ENCODE data around the gene NCF1.
"Not testable (repeated sequence)": the region's sequence is repeated elsewhere in the genome, so short reads cannot be mapped to it uniquely, and the experiment has no call there.

The NCF1 gene

DNA sequence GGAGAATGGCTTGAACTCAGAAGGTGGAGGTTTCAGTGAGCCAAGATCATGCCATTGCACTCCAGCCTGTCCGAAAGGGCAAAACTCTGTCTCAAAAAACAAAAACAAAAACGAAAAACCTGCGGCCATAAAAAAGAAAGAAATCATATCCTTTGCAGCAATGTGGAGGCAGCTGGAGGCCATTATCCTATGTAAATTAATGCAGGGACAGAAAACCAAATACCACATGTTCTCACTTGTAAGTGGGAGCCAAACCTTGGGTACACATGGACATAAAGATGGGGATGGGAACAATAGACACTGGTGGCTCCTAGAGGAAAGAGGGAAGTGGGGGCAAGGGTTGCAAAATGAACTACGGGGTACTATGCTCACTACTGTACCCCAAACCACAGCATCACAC lies 56.6 kb downstream of the NCF1 start:
- H3K27me3 Mint-ChIP-seq; H3K4me1 Mint-ChIP-seq (ENCODE audit: low read depth); DNase-seq; H3K4me3 Mint-ChIP-seq; H3K27ac Mint-ChIP-seq; H3K36me3 Mint-ChIP-seq (ENCODE audit: low read depth); H3K9me3 Mint-ChIP-seq: not testable (repeated sequence)

Data from activated T-cell treated with anti-CD3 and anti-CD28 coated beads, Interleukin-2, amount 50 U/mL, for 24 hours (primary cell).